HG03196 (cell line): Measurements from ENCODE around the gene XCR1.
"Not testable (repeated sequence)": the region's sequence is repeated elsewhere in the genome, so short reads cannot be mapped to it uniquely, and the experiment has no call there.

ENCODE experiments used
- ATAC-seq: cut with Tn5 transposase; IDR thresholded peaks from one replicate; pipeline ENCODE4 v1.9.1; 2021; ENCODE audit not compliant: unreplicated experiment

XCR1 gene

DNA sequence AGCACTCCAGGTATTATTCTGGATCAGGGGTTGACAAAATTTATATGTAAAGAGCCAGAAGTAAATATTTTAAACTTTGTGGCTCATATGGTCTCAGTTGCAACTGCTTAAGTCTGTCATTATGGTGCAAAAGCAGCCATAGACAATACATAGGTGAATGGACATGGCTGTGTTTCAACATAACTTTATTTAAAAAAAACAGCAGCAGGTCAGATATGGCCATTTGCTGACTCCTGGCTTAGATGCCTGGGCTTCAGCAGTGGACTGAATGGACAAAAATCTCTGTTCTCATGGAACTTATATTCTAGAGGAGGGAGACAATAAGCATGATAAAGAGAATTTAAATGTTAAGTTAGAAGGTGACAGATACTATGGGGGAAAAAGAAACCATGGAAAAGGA, 20.0 kb downstream of the XCR1 start:
- ATAC-seq = no peak

GRCh38 chr3:46006238-46007032, 20.8 kb downstream of the XCR1 start:
- ATAC-seq = no peak

GRCh38 chr3:46003706-46004105, 23.6 kb downstream of the XCR1 start:
- ATAC-seq = not testable (repeated sequence)

GRCh38 chr3:46001178-46001577, 26.1 kb downstream of the XCR1 start:
- no peak for ATAC-seq

DNA sequence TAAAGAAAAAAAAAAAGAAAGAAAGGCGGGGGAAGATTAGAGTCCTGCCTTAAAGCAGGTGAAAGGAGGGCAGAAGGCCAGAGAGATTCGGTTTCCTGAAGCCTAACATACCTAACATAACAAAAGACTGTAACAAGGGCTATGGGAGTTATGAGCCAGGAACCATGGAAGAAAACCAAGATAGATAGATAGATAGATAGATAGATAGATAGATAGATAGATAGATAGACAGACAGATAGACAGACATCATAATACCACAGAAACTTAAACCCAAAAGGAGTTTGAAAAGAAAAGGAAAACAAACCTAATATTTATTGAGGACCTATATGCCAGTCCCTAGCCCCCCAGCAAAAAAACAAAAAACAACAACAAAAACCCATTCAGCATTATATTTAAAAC, 29.3 kb downstream of the XCR1 start:
- no peak for ATAC-seq

DNA sequence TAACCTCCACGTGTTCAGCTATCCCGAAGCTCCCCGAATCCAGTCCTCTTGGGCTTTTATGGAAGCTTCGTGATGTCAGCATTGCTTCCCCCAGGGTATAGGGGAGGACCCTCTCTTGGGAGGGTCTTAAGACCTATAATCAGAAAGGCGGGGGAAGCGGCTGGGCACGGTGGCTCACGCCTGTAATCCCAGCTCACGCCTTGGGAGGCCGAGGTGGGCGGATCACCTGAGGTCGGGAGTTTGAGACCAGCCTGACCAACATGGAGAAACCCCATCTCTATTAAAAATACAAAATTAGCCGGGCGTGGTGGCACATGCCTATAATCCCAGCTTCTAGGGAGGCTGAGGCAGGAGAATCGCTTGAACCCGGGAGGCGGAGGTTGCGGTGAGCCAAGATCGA, 29.8 kb downstream of the XCR1 start:
- not testable (repeated sequence) for ATAC-seq

- ATAC-seq = peak; percentile 90
Observed at GRCh38 chr3:45995236-45996192, 31.8 kb downstream of the XCR1 start, which contains the start of gene FYCO1. TSS of gene FYCO1 (minus strand) at chr3:45995824. CDS start at chr3:45984910, 10,914 bp downstream.

GRCh38 chr3:45994419-45995235, 32.7 kb downstream of the XCR1 start:
- peak; percentile 9 for ATAC-seq

GRCh38 chr3:45993421-45994027, 33.8 kb downstream of the XCR1 start:
- no peak for ATAC-seq

GRCh38 chr3:45992821-45993221, 34.5 kb downstream of the XCR1 start:
- no peak for ATAC-seq

DNA sequence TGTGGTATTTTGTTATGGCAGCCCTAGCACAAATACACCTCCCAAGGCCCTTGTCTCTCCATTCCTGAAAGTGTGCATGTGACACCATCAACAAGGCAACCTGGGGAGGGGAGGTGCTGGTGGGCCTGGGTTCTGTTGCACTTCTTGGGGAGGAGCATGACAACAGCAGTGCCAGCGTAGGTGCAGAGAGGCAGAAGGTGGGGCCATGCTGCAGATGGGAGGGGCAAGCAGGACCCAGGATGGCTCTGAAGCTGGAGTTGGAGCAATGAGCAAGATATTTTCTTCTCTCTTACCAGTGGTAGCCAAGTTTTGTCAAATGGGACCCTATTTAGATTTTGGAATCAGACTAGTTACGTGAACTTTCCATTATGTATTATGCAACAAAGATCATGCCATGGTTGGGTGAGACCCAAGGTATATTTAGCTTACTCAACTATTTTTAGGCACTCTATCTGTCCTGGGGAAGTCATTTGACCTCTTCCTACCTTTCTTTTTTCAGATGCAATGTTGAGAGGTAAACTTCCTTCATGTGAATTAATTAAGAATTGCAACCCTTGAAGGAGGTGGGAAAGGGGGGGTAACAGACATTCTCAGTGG, 35.1 kb downstream of the XCR1 start:
- no peak for ATAC-seq

DNA sequence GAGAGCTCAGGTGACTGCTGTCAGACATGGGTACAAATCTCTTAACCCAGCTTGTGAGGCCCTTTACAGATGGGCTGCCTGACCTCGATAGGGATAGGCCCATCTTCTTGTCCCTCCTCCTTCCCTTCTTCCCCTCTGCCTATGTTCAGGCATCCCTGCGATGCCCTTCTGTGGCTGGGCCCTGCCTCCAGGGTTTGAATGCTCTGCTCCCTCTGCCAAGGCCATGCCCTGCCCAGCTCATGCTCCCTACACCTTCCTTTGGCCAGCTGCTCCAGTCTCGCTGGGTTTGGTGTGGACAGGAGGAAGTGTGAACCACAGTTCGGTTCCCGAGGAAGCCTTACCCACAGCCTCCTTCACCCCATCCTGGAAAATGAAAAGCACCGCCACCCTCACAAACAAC, 35.9 kb downstream of the XCR1 start:
- no peak for ATAC-seq

- ATAC-seq = no peak
Observed at GRCh38 chr3:45990181-45990580, 37.1 kb downstream of the XCR1 start.

GRCh38 chr3:45988804-45989203, 38.5 kb downstream of the XCR1 start:
- no peak for ATAC-seq

GRCh38 chr3:45988362-45988761, 38.9 kb downstream of the XCR1 start:
- no peak for ATAC-seq

DNA sequence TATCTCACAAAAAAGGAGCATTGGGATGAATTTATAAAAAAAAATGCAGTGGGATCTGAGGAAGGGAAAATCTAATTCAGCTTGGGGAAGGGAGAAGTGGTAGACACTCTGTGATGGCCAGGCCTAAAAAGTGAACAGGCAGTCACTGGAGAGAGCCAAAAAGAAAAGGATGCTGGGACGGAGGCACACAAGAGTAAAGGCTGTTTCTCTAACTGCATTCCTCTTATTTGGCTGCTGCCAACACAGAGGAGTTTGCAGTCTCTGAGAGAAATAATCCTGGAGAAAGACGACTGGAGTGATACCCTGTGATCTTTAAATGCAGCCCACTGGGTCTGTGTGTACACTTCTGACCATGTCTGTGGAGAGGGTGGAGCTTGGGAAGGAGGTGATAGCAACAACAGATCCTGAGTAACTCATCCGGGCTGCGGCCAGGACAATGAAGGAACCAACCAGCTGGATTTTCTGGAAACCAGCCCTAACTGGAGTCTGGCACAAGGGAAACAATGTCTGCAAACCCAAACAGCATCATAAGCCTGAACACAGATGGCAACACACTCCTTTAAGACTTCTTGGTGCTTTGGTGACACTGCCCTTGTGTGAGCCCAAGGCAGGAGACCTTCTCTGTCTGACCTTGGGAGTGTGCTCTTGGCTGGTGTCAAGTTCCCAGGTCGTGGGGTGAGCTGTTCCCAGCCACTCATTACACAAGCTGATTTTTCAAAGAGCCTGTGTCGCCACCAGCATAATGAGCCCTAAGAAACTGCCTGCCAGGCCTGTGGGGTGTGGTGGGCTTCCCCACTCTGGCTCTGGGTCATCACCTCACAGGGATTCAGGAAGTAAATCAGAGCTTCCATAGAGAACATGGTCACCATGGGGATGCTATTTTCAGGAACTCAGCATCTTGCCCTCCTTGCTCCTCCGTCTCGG, 39.7 kb downstream of the XCR1 start:
- ATAC-seq = no peak

DNA sequence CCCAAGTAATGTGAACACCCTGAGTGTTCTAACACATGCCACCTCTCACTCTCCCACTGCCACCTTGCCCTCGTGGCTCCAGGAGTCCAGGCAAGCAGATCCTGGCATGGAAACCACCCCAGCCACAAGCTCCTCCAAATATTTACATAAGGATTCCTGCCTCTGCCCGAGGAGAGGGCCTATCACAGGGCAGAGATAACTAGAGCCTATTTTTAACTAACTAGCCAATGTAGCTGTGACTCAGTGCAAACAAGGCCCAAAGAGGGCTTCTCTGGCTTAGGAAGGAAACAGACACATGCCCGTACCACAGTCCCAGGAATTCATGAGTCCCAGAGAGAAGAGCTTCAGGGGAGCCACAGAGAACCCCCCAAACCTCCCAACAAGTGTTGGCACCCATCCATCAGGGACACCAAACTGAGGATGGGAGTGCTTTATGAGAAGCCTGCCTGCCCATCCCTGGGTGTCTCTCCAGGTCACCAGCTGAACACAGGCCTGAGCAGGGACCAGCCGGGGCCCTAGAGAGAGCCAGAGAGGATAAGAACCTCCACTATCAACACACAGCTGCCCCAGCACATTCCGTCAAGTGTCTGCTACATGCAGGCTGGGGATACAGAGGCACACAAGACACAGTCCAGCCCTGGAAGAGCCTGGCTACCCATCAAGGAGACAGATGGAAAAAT, 40.8 kb downstream of the XCR1 start:
- ATAC-seq = no peak

- ATAC-seq = no peak
Observed at GRCh38 chr3:45985532-45986302, 41.6 kb downstream of the XCR1 start.
